ENCODE results near the gene HOXA3. TPM values are rescaled to one million over a fixed set of nuclear protein-coding genes. Genes with fewer than 3 reads are reported as not detected.

The HOXA3 gene
- total RNA-seq, 1 donor from 2014 or later, result 3.7 TPM

GRCh38 chr7:27183682-27184336, 31.4 kb upstream of the HOXA3 start:
- Histone ChIP-seq H3K27ac (ENCODE audit: low read depth, low read length) (peak overlapping the region; percentile 74), H3K9ac (ENCODE audit: low read depth in 1 of 3, low read length in 3 of 3) (peak overlapping the region; percentile 59 to 94 (median 70)), H3K4me1 (ENCODE audit: control insufficient read depth in 3 of 3, insufficient read depth in 3 of 3, low read length in 3 of 3) (peaks cover 17 to 52% (median 30%) of the 10 kb centered on the region in 3 donors), H3K9me3 (ENCODE audit: control insufficient read depth in 3 of 3, low read length in 3 of 3) (no peaks in the 10 kb centered on the region), H3K27me3 (ENCODE audit: control insufficient read depth in 3 of 3, insufficient read depth in 3 of 3, low read length in 3 of 3) (peaks cover 33 to 42% (median 33%) of the 10 kb centered on the region in 3 donors), H3K4me3 (ENCODE audit: low read length in 3 of 3) (peak overlapping the region; percentile 76 to 80 (median 80)), H3K36me3 (ENCODE audit: control insufficient read depth in 3 of 3, insufficient read depth in 3 of 3, low read length in 3 of 3) (no peaks in the 10 kb centered on the region)

GRCh38 chr7:27182861-27183681, 30.7 kb upstream of the HOXA3 start:
- no peaks in the 10 kb centered on the region for H3K36me3 ChIP-seq (ENCODE audit: control insufficient read depth in 3 of 3, insufficient read depth in 3 of 3, low read length in 3 of 3)
- no peaks in the 10 kb centered on the region for H3K9me3 ChIP-seq (ENCODE audit: control insufficient read depth in 3 of 3, low read length in 3 of 3)
- peak overlapping the region; percentile 21 for H3K27ac ChIP-seq (ENCODE audit: low read depth, low read length)
- peak overlapping the region; percentile 76 to 80 (median 80) for H3K4me3 ChIP-seq (ENCODE audit: low read length in 3 of 3)
- H3K4me1 ChIP-seq (ENCODE audit: control insufficient read depth in 3 of 3, insufficient read depth in 3 of 3, low read length in 3 of 3), result peaks cover 17 to 45% (median 29%) of the 10 kb centered on the region in 3 donors
- H3K27me3 ChIP-seq (ENCODE audit: control insufficient read depth in 3 of 3, insufficient read depth in 3 of 3, low read length in 3 of 3), result peaks cover 33 to 36% (median 33%) of the 10 kb centered on the region in 3 donors
- H3K9ac ChIP-seq (ENCODE audit: low read depth in 1 of 3, low read length in 3 of 3), result peak overlapping the region; percentile 33 to 94 (median 64)

GRCh38 chr7:27182285-27182841, 30.0 kb upstream of the HOXA3 start:
- Histone ChIP-seq H3K36me3 (ENCODE audit: control insufficient read depth in 3 of 3, insufficient read depth in 3 of 3, low read length in 3 of 3) (no peaks in the 10 kb centered on the region), H3K27me3 (ENCODE audit: control insufficient read depth in 3 of 3, insufficient read depth in 3 of 3, low read length in 3 of 3) (peaks cover 31 to 33% (median 33%) of the 10 kb centered on the region in 3 donors), H3K9me3 (ENCODE audit: control insufficient read depth in 3 of 3, low read length in 3 of 3) (no peaks in the 10 kb centered on the region), H3K9ac (ENCODE audit: low read depth in 1 of 3, low read length in 3 of 3) (peak overlapping the region in 2 of 3 donors; percentile 64 to 94), H3K4me3 (ENCODE audit: low read length in 3 of 3) (no peak overlapping the region), H3K27ac (ENCODE audit: low read depth, low read length) (no peak overlapping the region), H3K4me1 (ENCODE audit: control insufficient read depth in 3 of 3, insufficient read depth in 3 of 3, low read length in 3 of 3) (peaks cover 22 to 50% (median 33%) of the 10 kb centered on the region in 3 donors)

- Histone ChIP-seq H3K4me1 (ENCODE audit: control insufficient read depth in 3 of 3, insufficient read depth in 3 of 3, low read length in 3 of 3) (peaks cover 27 to 56% (median 38%) of the 10 kb centered on the region in 3 donors), H3K27ac (ENCODE audit: low read depth, low read length) (no peak overlapping the region), H3K27me3 (ENCODE audit: control insufficient read depth in 3 of 3, insufficient read depth in 3 of 3, low read length in 3 of 3) (peaks cover 31 to 33% (median 33%) of the 10 kb centered on the region in 3 donors), H3K9ac (ENCODE audit: low read depth in 1 of 3, low read length in 3 of 3) (peak overlapping the region in 1 of 3 donors; percentile 54), H3K9me3 (ENCODE audit: control insufficient read depth in 3 of 3, low read length in 3 of 3) (no peaks in the 10 kb centered on the region), H3K4me3 (ENCODE audit: low read length in 3 of 3) (no peak overlapping the region), H3K36me3 (ENCODE audit: control insufficient read depth in 3 of 3, insufficient read depth in 3 of 3, low read length in 3 of 3) (no peaks in the 10 kb centered on the region)
These were observed 29.5 kb upstream of the HOXA3 start for GRCh38 chr7:27181795-27182275.

GRCh38 chr7:27180431-27181420, 28.3 kb upstream of the HOXA3 start:
- H3K27me3 ChIP-seq (ENCODE audit: control insufficient read depth in 3 of 3, insufficient read depth in 3 of 3, low read length in 3 of 3), result peaks cover 24 to 32% (median 26%) of the 10 kb centered on the region in 3 donors
- H3K4me3 ChIP-seq (ENCODE audit: low read length in 3 of 3), result no peak overlapping the region
- peak overlapping the region; percentile 61 for H3K27ac ChIP-seq (ENCODE audit: low read depth, low read length)

GRCh38 chr7:27179503-27180430, 27.4 kb upstream of the HOXA3 start:
- no peaks in the 10 kb centered on the region for H3K9me3 ChIP-seq (ENCODE audit: control insufficient read depth in 3 of 3, low read length in 3 of 3)
- peak overlapping the region; percentile 61 for H3K27ac ChIP-seq (ENCODE audit: low read depth, low read length)
- peaks cover 44 to 62% (median 46%) of the 10 kb centered on the region in 3 donors for H3K4me1 ChIP-seq (ENCODE audit: control insufficient read depth in 3 of 3, insufficient read depth in 3 of 3, low read length in 3 of 3)
- H3K27me3 ChIP-seq (ENCODE audit: control insufficient read depth in 3 of 3, insufficient read depth in 3 of 3, low read length in 3 of 3), result peaks cover 17 to 31% (median 22%) of the 10 kb centered on the region in 3 donors
- no peaks in the 10 kb centered on the region for H3K36me3 ChIP-seq (ENCODE audit: control insufficient read depth in 3 of 3, insufficient read depth in 3 of 3, low read length in 3 of 3)
- H3K4me3 ChIP-seq (ENCODE audit: low read length in 3 of 3), result peak overlapping the region; percentile 52 to 85 (median 77)
- peak overlapping the region; percentile 81 to 97 (median 93) for H3K9ac ChIP-seq (ENCODE audit: low read depth in 1 of 3, low read length in 3 of 3)

More at GRCh38 chr7:27180431-27181420, 28.3 kb upstream of the HOXA3 start:
- H3K9me3 ChIP-seq (ENCODE audit: control insufficient read depth in 3 of 3, low read length in 3 of 3), result no peaks in the 10 kb centered on the region
- no peaks in the 10 kb centered on the region for H3K36me3 ChIP-seq (ENCODE audit: control insufficient read depth in 3 of 3, insufficient read depth in 3 of 3, low read length in 3 of 3)
- H3K4me1 ChIP-seq (ENCODE audit: control insufficient read depth in 3 of 3, insufficient read depth in 3 of 3, low read length in 3 of 3), result peaks cover 38 to 59% (median 45%) of the 10 kb centered on the region in 3 donors
- H3K9ac ChIP-seq (ENCODE audit: low read depth in 1 of 3, low read length in 3 of 3), result peak overlapping the region in 2 of 3 donors; percentile 3 to 45

GRCh38 chr7:27179030-27179429, 26.6 kb upstream of the HOXA3 start:
- H3K27me3 ChIP-seq (ENCODE audit: control insufficient read depth in 3 of 3, insufficient read depth in 3 of 3, low read length in 3 of 3), result peaks cover 17 to 31% (median 24%) of the 10 kb centered on the region in 3 donors
- H3K27ac ChIP-seq (ENCODE audit: low read depth, low read length), result peak overlapping the region; percentile 61
- H3K9me3 ChIP-seq (ENCODE audit: control insufficient read depth in 3 of 3, low read length in 3 of 3), result no peaks in the 10 kb centered on the region
- peak overlapping the region; percentile 81 to 97 (median 93) for H3K9ac ChIP-seq (ENCODE audit: low read depth in 1 of 3, low read length in 3 of 3)
- H3K4me3 ChIP-seq (ENCODE audit: low read length in 3 of 3), result peak overlapping the region; percentile 52 to 85 (median 77)
- peaks cover 44 to 63% (median 45%) of the 10 kb centered on the region in 3 donors for H3K4me1 ChIP-seq (ENCODE audit: control insufficient read depth in 3 of 3, insufficient read depth in 3 of 3, low read length in 3 of 3)
- H3K36me3 ChIP-seq (ENCODE audit: control insufficient read depth in 3 of 3, insufficient read depth in 3 of 3, low read length in 3 of 3), result no peaks in the 10 kb centered on the region

GRCh38 chr7:27178366-27178765, 26.0 kb upstream of the HOXA3 start:
- peak overlapping the region; percentile 43 to 97 (median 93) for H3K9ac ChIP-seq (ENCODE audit: low read depth in 1 of 3, low read length in 3 of 3)
- no peaks in the 10 kb centered on the region for H3K36me3 ChIP-seq (ENCODE audit: control insufficient read depth in 3 of 3, insufficient read depth in 3 of 3, low read length in 3 of 3)
- H3K27me3 ChIP-seq (ENCODE audit: control insufficient read depth in 3 of 3, insufficient read depth in 3 of 3, low read length in 3 of 3), result peaks cover 15 to 29% (median 23%) of the 10 kb centered on the region in 3 donors
- peaks cover 39 to 61% (median 40%) of the 10 kb centered on the region in 3 donors for H3K4me1 ChIP-seq (ENCODE audit: control insufficient read depth in 3 of 3, insufficient read depth in 3 of 3, low read length in 3 of 3)
- peak overlapping the region; percentile 52 to 85 (median 77) for H3K4me3 ChIP-seq (ENCODE audit: low read length in 3 of 3)
- H3K27ac ChIP-seq (ENCODE audit: low read depth, low read length), result peak overlapping the region; percentile 61
- H3K9me3 ChIP-seq (ENCODE audit: control insufficient read depth in 3 of 3, low read length in 3 of 3), result no peaks in the 10 kb centered on the region

Measured in skeletal muscle tissue (tissue), 4 donors.